Right lobe of liver (tissue), 6 donors: ENCODE results near the gene NT5DC4. TPM values are rescaled to one million over a fixed set of nuclear protein-coding genes. Genes with fewer than 3 reads are reported as not detected.

Source experiments
- ATAC-seq, 4 donors: fragments of 200-7000 bp; cut with Tn5 transposase; one replicate each; pipeline ENCODE4 v1.9.1; 2020; ENCODE audit warnings: mild to moderate bottlenecking in 4 of 4, moderate library complexity in 4 of 4
- DNase-seq, 3 donors: peaks; one replicate each; pipeline ENCODE4 v3.0.0-alpha.2; 2020
- H3K27ac ChIP-seq, 3 donors: fragments of 200-600 bp; one replicate each; pipeline ENCODE4 v1.8.0; 2022
- H3K27me3 ChIP-seq, 2 donors: fragments of 200-600 bp; one replicate each; pipeline ENCODE4 v1.8.0; 2022
- H3K36me3 ChIP-seq, 4 donors: fragments of 200-600 bp; sonication (generic) in 1 of 4; one replicate each; pipeline versions ENCODE4 v1.5.1 to v1.8.0; 2017 to 2022; ENCODE audit warnings: control low read depth in 1 of 4
- H3K4me1 ChIP-seq, 4 donors: fragments of 200-600 bp; sonication (generic) in 1 of 4; one replicate each; pipeline versions ENCODE4 v1.5.1 to v1.8.0; 2017 to 2022; ENCODE audit warnings: control low read depth in 1 of 4
- H3K4me3 ChIP-seq, 3 donors: fragments of 200-600 bp; one replicate each; pipeline ENCODE4 v1.8.0; 2022
- H3K9me3 ChIP-seq, 4 donors: fragments of 200-600 bp; sonication (generic) in 1 of 4; one replicate each; pipeline versions ENCODE4 v1.5.1 to v1.8.0; 2017 to 2022; ENCODE audit warnings: control low read depth in 1 of 4
- POLR2A ChIP-seq: fragments of 450-650 bp; IDR thresholded peaks from one replicate; pipeline ENCODE4 v1.6.1; 2017; ENCODE audit warnings: antibody characterized with exemption, mild to moderate bottlenecking
- WGBS: methylation state at CpG from one replicate; pipeline ENCODE4 v1.1.6; 2018; ENCODE audit warnings: low coverage, low lambda C conversion rate; ENCODE audit not compliant: insufficient coverage; ENCODE audit errors: missing lambda C conversion rate; 5-methylcytosine and 5-hydroxymethylcytosine counted together
- intact Hi-C, 2 donors: fragments of 100-400 bp; cut with DNase I; formaldehyde crosslinking; loops; one replicate each; pipeline versions ENCODE4 v1.11.2 to v1.14.1; 2022
- total RNA-seq, 6 experiments: library from RNA; depleted of rRNA in 2 of 6; stranded (reverse); fragments of >200 nt in 2 of 6; fragmentation: NEBNext Ultra II Directional in 3 of 6; extraction: Animal tissue kit (Norgen Biotek cat#: 25700) in 3 of 6; gene quantifications; one replicate each; pipeline versions ENCODE4 v1.1.0 to v1.2.4, GENCODE V29; 2016 to 2023
- TF ChIP-seq, protein P1 (sequence below), 4 donors: fragments of 200-600 bp in 3 of 4; fragments of 450-650 bp in 1 of 4; IDR thresholded peaks; one replicate each; pipeline versions ENCODE4 v1.5.1 to v1.8.0; 2016 to 2022; ENCODE audit warnings: antibody characterized with exemption in 4 of 4, mild to moderate bottlenecking in 2 of 4
- donor health status: DM: no; HTN: yes; CAD: no.
- donor health status: DM: no; HTN: no; CAD: no.
- donor health status: DM: no; HTN: no; CAD: no.
- donor health status: DM: no; HTN: yes; CAD: no.
- donor health status: DM: no; HTN: yes; CAD: no.

NT5DC4 gene
- total RNA-seq, 6 experiments from 2014 or later = not detected

DNA sequence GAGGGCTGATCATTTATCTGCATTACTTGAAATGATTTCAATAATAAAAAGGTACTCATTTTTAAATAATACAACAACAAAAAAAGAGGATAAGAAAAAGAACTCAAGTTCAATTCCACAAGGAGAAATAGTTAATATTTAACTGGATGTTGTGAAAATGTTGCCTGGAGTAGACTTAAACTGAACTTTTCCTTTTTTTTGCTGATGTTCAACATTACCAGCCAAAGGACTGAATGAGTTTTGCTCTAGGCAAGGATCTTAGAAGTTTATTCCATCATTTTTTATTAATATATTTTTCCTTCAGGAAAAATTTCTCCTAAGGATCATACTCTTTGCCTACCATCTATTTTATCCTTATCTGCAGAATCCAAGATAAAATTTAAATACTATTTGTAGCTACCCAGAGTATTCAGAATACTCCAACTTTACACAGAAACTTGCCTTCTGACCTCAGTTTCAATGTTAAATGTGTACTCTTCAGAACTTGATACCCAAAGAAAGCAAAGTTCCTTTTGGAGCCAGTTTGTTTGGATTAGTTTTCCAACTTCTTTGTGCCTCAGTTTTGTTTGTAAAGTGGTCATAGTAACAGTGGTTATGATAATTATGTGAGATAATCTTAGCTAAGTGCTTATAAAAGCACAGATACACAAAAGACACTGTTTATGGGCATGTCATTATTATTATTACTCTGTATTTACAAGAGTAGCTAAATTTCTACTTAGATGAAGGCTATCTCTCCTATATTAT, 30.8 kb downstream of the NT5DC4 start:
- Histone ChIP-seq H3K27ac (peak overlapping the region in 2 of 3 donors; percentile 71 to 74), H3K36me3 (no peaks in the 10 kb centered on the region), H3K4me1 (peaks cover 0 to 41% (median 18%) of the 10 kb centered on the region in 4 donors), H3K4me3 (no peak overlapping the region), H3K9me3 (no peaks in the 10 kb centered on the region), H3K27me3 (no peaks in the 10 kb centered on the region)
- intact Hi-C loops = no loop called here
- no peak for TF ChIP-seq POLR2A
- TF ChIP-seq, protein P1, sequence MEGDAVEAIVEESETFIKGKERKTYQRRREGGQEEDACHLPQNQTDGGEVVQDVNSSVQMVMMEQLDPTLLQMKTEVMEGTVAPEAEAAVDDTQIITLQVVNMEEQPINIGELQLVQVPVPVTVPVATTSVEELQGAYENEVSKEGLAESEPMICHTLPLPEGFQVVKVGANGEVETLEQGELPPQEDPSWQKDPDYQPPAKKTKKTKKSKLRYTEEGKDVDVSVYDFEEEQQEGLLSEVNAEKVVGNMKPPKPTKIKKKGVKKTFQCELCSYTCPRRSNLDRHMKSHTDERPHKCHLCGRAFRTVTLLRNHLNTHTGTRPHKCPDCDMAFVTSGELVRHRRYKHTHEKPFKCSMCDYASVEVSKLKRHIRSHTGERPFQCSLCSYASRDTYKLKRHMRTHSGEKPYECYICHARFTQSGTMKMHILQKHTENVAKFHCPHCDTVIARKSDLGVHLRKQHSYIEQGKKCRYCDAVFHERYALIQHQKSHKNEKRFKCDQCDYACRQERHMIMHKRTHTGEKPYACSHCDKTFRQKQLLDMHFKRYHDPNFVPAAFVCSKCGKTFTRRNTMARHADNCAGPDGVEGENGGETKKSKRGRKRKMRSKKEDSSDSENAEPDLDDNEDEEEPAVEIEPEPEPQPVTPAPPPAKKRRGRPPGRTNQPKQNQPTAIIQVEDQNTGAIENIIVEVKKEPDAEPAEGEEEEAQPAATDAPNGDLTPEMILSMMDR (IDR thresholded peaks at IDR 0.05) = no peak
- no peak for DNase-seq
- peak; percentile 33 to 62 (median 52) for ATAC-seq

DNA sequence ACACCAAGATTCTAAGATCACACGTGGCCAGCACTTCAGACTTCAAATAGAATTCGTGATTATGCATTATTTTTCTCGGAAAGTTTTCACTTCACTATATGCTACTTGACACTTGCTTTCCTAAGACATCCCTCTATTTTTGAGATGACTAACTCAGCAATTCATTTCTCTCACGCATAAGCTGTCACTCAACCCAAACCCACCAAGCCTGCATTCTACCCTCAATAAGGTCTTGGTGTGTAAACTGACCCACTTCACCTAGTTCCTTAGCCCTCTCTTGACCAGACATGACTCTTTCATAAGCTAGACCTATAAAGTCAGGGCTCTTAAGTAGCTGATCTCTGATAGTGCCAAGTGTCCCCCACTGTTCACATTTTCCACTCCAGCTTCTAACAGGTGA, 31.8 kb downstream of the NT5DC4 start:
- intact Hi-C loops = no loop called here

DNA sequence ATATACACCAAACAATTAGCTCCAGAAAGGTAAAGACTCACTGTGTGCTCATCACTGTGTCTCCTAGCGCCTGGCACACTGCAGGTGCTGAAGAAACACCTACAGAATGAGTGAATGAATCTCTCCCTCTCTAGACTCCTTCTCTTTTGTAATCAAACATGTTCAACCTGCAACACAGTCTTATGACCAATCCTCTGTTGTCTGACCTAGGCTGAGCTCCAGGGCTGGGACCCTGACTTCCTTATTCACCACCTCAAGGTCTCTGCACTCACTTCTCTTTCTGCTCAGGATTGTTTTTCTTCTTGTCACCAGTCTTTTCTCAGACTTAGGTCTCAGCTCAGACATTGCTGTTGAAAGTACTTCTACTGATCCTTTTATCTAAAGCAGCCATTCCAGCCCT, 33.7 kb downstream of the NT5DC4 start:
- no peaks in the 10 kb centered on the region for H3K9me3 ChIP-seq
- 100% methylated on average over 1 of the region's 1 CpG for WGBS
- intact Hi-C loops = no loop called here
- DNase-seq (no peak), ATAC-seq (no peak)
- H3K36me3 ChIP-seq = no peaks in the 10 kb centered on the region
- no peak overlapping the region for H3K4me3 ChIP-seq
- H3K27me3 ChIP-seq = no peaks in the 10 kb centered on the region
- TF ChIP-seq, protein P1 (IDR thresholded peaks at IDR 0.05) = no peak
- no peak for TF ChIP-seq POLR2A
- H3K4me1 ChIP-seq = peaks cover 0 to 55% (median 20%) of the 10 kb centered on the region in 4 donors
- peak overlapping the region in 2 of 3 donors; percentile 13 to 33 for H3K27ac ChIP-seq

More for the DNA sequence above, 31.8 kb downstream of the NT5DC4 start:
- H3K9me3 ChIP-seq = no peaks in the 10 kb centered on the region
- no peak for TF ChIP-seq POLR2A
- TF ChIP-seq, protein P1 (IDR thresholded peaks at IDR 0.05) = no peak
- no peak overlapping the region for H3K4me3 ChIP-seq
- no peaks in the 10 kb centered on the region for H3K36me3 ChIP-seq
- H3K27me3 ChIP-seq = no peaks in the 10 kb centered on the region
- H3K27ac ChIP-seq = peak overlapping the region in 2 of 3 donors; percentile 71 to 74
- ATAC-seq (no peak), DNase-seq (no peak)
- peaks cover 0 to 51% (median 20%) of the 10 kb centered on the region in 4 donors for H3K4me1 ChIP-seq
- 96% methylated on average over 4 of the region's 4 CpGs for WGBS

DNA sequence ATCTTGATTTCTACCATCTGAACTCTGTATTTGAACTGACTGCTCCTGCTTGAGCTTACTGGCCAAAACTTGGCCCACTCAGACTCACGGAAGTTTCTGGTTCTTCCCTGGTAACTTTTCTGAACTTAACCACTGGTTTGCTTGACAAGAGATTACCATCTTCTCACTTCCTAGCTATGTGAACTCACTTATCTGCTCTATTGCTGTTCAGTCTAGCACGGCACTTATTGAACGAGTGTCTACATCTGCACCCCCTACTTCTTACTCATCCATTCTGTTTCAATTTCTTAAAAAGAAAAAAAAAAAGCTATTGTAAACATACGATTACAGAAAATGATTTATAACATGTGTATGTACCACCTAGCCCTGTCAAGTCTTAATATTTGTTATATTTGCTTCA, 34.6 kb downstream of the NT5DC4 start:
- Histone ChIP-seq H3K27me3 (no peaks in the 10 kb centered on the region), H3K4me3 (no peak overlapping the region), H3K27ac (peak overlapping the region in 2 of 3 donors; percentile 27 to 33), H3K4me1 (peaks cover 0 to 53% (median 20%) of the 10 kb centered on the region in 4 donors), H3K36me3 (no peaks in the 10 kb centered on the region), H3K9me3 (no peaks in the 10 kb centered on the region)
- DNase-seq (no peak), ATAC-seq (no peak)
- TF ChIP-seq, protein P1 (IDR thresholded peaks at IDR 0.05) = no peak
- TF ChIP-seq POLR2A = no peak
- intact Hi-C loops = no loop called here
- 93% methylated on average over 3 of the region's 4 CpGs for WGBS
